Spleen (tissue), 7 donors: Measurements from ENCODE around the gene PKP4.

Experiments
- CTCF ChIP-seq, 11 experiments: fragments of 200-600 bp in 7 of 11; fragments of 450-650 bp in 4 of 11; sonication (generic) in 4 of 11; IDR thresholded peaks in 8 of 11; conservative IDR thresholded peaks in 3 of 11; 1 replicate in 7 of 11; 2 replicates in 4 of 11; pipeline versions ENCODE4 v1.4.0 to v1.8.0; 2016 to 2021; ENCODE audit warnings: antibody characterized with exemption in 11 of 11, inconsistent platforms in 4 of 11, mild to moderate bottlenecking in 1 of 11
- POLR2A ChIP-seq, 3 donors: fragments of 450-650 bp; IDR thresholded peaks; one replicate each; pipeline ENCODE4 v1.5.1; 2017; ENCODE audit warnings: antibody characterized with exemption in 3 of 3, mild to moderate bottlenecking in 1 of 3
- donor health status: DM: no; HTN: no; CAD: no; lungs with moderate emphysema.
- donor health status: DM: no; HTN: no; CAD: no.
- donor health status: DM: no; HTN: no; CAD: no.

DNA sequence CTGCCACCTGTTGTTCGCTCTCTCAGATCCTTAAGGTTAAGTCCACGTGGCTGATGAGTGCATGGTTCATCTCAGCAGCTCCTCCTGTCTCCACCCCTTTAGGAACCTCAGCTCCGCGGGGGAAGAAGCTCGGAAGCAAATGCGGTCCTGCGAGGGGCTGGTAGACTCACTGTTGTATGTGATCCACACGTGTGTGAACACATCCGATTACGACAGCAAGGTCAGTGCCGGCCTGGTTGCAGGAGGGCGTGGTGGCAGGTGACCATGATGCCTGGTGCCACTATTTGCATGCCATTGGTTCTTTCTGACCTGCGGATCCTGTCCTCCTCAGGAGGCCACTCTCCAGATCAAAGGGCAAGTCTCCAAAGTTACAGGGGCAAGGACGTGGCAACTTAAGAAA lies 204.5 kb downstream of the PKP4 start:
- TF ChIP-seq CTCF (IDR thresholded peaks at IDR 0.05 in 8 of 11, conservative IDR thresholded peaks at IDR 0.05 in 3 of 11) = no peak
- no peak for TF ChIP-seq POLR2A (IDR thresholded peaks at IDR 0.05)
